ENCODE results near the gene HS3ST5.

- TF ChIP-seq CTCF (IDR thresholded peaks at IDR 0.05; ENCODE audit: low read depth, low read length) (no peak), EZH2phosphoT487 (IDR thresholded peaks at IDR 0.05; ENCODE audit: low read depth) (no peak)
Observed at GRCh38 chr6:114142258-114142657, 200.6 kb downstream of the HS3ST5 start.

All from OCI-LY3 (cell line).